Measurements from ENCODE around the gene USP48.

Gene USP48

GRCh38 chr1:21693732-21694131 lies 89.2 kb downstream of the USP48 start:
- no peak overlapping the region for H2AFZ ChIP-seq (ENCODE audit: low read length)
- no peak overlapping the region for H4K8ac ChIP-seq (ENCODE audit: low read depth, low read length)
- no peak overlapping the region for H4K91ac ChIP-seq (ENCODE audit: low read depth, low read length, poor library complexity)
- H2BK5ac ChIP-seq (ENCODE audit: low read length) = no peak overlapping the region
- H3K79me1 ChIP-seq (ENCODE audit: low read depth, low read length) = no peaks in the 10 kb centered on the region
- no peak overlapping the region for H3K9ac ChIP-seq (ENCODE audit: low read depth, low read length, poor library complexity)
- H3K18ac ChIP-seq (ENCODE audit: low read length) = no peak overlapping the region
- H3K14ac ChIP-seq (ENCODE audit: low read length) = no peak overlapping the region
- no peak overlapping the region for H3K4me3 ChIP-seq (ENCODE audit: low read length in 2 of 2)
- no peak for DNase-seq (ENCODE audit: low spot score)
- no peak overlapping the region for H2AK5ac ChIP-seq (ENCODE audit: low read depth, low read length)
- H3K4me2 ChIP-seq (ENCODE audit: insufficient read depth, low read length, poor library complexity, severe bottlenecking) = no peak overlapping the region
- peaks cover 8 to 81% of the 10 kb centered on the region in 2 donors for H3K36me3 ChIP-seq (replicated peaks in 1 of 2; ENCODE audit: control insufficient read depth in 2 of 2, insufficient read depth in 2 of 2, low read length in 2 of 2)
- no peak overlapping the region for H3K23ac ChIP-seq (ENCODE audit: low read depth, low read length, poor library complexity)
- no peaks in the 10 kb centered on the region for H3K27me3 ChIP-seq (ENCODE audit: control insufficient read depth in 3 of 3, insufficient read depth in 3 of 3, low read depth in 1 of 3, low read length in 3 of 3)
- no peak overlapping the region for H2BK15ac ChIP-seq (ENCODE audit: low read length)
- H2BK12ac ChIP-seq (ENCODE audit: low read length) = no peak overlapping the region
- no peak overlapping the region for H3K4ac ChIP-seq (ENCODE audit: low read length)
- H3K27ac ChIP-seq (replicated peaks; ENCODE audit: low read length) = no peak overlapping the region
- H3K9me3 ChIP-seq (replicated peaks in 1 of 2; ENCODE audit: control insufficient read depth in 2 of 2, insufficient read depth in 1 of 2, low read depth in 1 of 2, low read length in 2 of 2) = no peaks in the 10 kb centered on the region
- no peak overlapping the region for H2BK120ac ChIP-seq (ENCODE audit: low read depth, low read length)
- H3K4me1 ChIP-seq (ENCODE audit: control insufficient read depth in 2 of 2, insufficient read depth in 1 of 2, low read depth in 1 of 2, low read length in 2 of 2) = no peaks in the 10 kb centered on the region

GRCh38 chr1:21691739-21692138 lies 91.2 kb downstream of the USP48 start:
- Histone ChIP-seq H2AFZ (ENCODE audit: low read length) (no peak overlapping the region), H3K9me3 (replicated peaks in 1 of 2; ENCODE audit: control insufficient read depth in 2 of 2, insufficient read depth in 1 of 2, low read depth in 1 of 2, low read length in 2 of 2) (peaks cover 0 to 5% of the 10 kb centered on the region in 2 donors), H2AK5ac (ENCODE audit: low read depth, low read length) (no peak overlapping the region), H3K79me1 (ENCODE audit: low read depth, low read length) (no peaks in the 10 kb centered on the region), H3K23ac (ENCODE audit: low read depth, low read length, poor library complexity) (no peak overlapping the region), H4K8ac (ENCODE audit: low read depth, low read length) (no peak overlapping the region), H2BK5ac (ENCODE audit: low read length) (no peak overlapping the region), H2BK15ac (ENCODE audit: low read length) (no peak overlapping the region), H3K18ac (ENCODE audit: low read length) (no peak overlapping the region), H3K4me3 (ENCODE audit: low read length in 2 of 2) (no peak overlapping the region), H3K9ac (ENCODE audit: low read depth, low read length, poor library complexity) (no peak overlapping the region), H2BK120ac (ENCODE audit: low read depth, low read length) (no peak overlapping the region), H3K4ac (ENCODE audit: low read length) (no peak overlapping the region), H4K91ac (ENCODE audit: low read depth, low read length, poor library complexity) (no peak overlapping the region), H3K27me3 (ENCODE audit: control insufficient read depth in 3 of 3, insufficient read depth in 3 of 3, low read depth in 1 of 3, low read length in 3 of 3) (no peaks in the 10 kb centered on the region), H3K4me1 (ENCODE audit: control insufficient read depth in 2 of 2, insufficient read depth in 1 of 2, low read depth in 1 of 2, low read length in 2 of 2) (no peaks in the 10 kb centered on the region), H3K27ac (replicated peaks; ENCODE audit: low read length) (no peak overlapping the region), H3K36me3 (replicated peaks in 1 of 2; ENCODE audit: control insufficient read depth in 2 of 2, insufficient read depth in 2 of 2, low read length in 2 of 2) (peaks cover 8 to 89% of the 10 kb centered on the region in 2 donors), H3K4me2 (ENCODE audit: insufficient read depth, low read length, poor library complexity, severe bottlenecking) (no peak overlapping the region), H3K14ac (ENCODE audit: low read length) (no peak overlapping the region), H2BK12ac (ENCODE audit: low read length) (no peak overlapping the region)
- WGBS, 2 donors (ENCODE audit: extremely low coverage in 2 of 2, insufficient read length in 2 of 2, insufficient replicate concordance in 1 of 2) = no CpG with 5 or more reads among the region's 3 CpGs
- DNase-seq (ENCODE audit: low spot score) = no peak

- no peak overlapping the region for H3K9ac ChIP-seq (ENCODE audit: low read depth, low read length, poor library complexity)
- H2BK12ac ChIP-seq (ENCODE audit: low read length) = no peak overlapping the region
- no peak overlapping the region for H3K4ac ChIP-seq (ENCODE audit: low read length)
- H3K27me3 ChIP-seq (ENCODE audit: control insufficient read depth in 3 of 3, insufficient read depth in 3 of 3, low read depth in 1 of 3, low read length in 3 of 3) = no peaks in the 10 kb centered on the region
- no peak overlapping the region for H3K14ac ChIP-seq (ENCODE audit: low read length)
- no peak overlapping the region for H2BK5ac ChIP-seq (ENCODE audit: low read length)
- H3K4me3 ChIP-seq (ENCODE audit: low read length in 2 of 2) = no peak overlapping the region
- peaks cover 0 to 24% of the 10 kb centered on the region in 2 donors for H3K9me3 ChIP-seq (replicated peaks in 1 of 2; ENCODE audit: control insufficient read depth in 2 of 2, insufficient read depth in 1 of 2, low read depth in 1 of 2, low read length in 2 of 2)
- H4K91ac ChIP-seq (ENCODE audit: low read depth, low read length, poor library complexity) = no peak overlapping the region
- WGBS, 2 donors (ENCODE audit: extremely low coverage in 2 of 2, insufficient read length in 2 of 2, insufficient replicate concordance in 1 of 2) = no CpG with 5 or more reads among the region's 6 CpGs
- H3K23ac ChIP-seq (ENCODE audit: low read depth, low read length, poor library complexity) = no peak overlapping the region
- H3K36me3 ChIP-seq (replicated peaks in 1 of 2; ENCODE audit: control insufficient read depth in 2 of 2, insufficient read depth in 2 of 2, low read length in 2 of 2) = peaks cover 11 to 90% of the 10 kb centered on the region in 2 donors
- no peak overlapping the region for H3K27ac ChIP-seq (replicated peaks; ENCODE audit: low read length)
- no peak overlapping the region for H3K18ac ChIP-seq (ENCODE audit: low read length)
- H3K4me2 ChIP-seq (ENCODE audit: insufficient read depth, low read length, poor library complexity, severe bottlenecking) = no peak overlapping the region
- no peak overlapping the region for H2BK120ac ChIP-seq (ENCODE audit: low read depth, low read length)
- H4K8ac ChIP-seq (ENCODE audit: low read depth, low read length) = no peak overlapping the region
- no peaks in the 10 kb centered on the region for H3K4me1 ChIP-seq (ENCODE audit: control insufficient read depth in 2 of 2, insufficient read depth in 1 of 2, low read depth in 1 of 2, low read length in 2 of 2)
- H2AFZ ChIP-seq (ENCODE audit: low read length) = no peak overlapping the region
- no peak overlapping the region for H2BK15ac ChIP-seq (ENCODE audit: low read length)
- H3K79me1 ChIP-seq (ENCODE audit: low read depth, low read length) = no peaks in the 10 kb centered on the region
- no peak for DNase-seq (ENCODE audit: low spot score)
- no peak overlapping the region for H2AK5ac ChIP-seq (ENCODE audit: low read depth, low read length)
Observed at GRCh38 chr1:21689661-21690372, 93.1 kb downstream of the USP48 start.

DNA sequence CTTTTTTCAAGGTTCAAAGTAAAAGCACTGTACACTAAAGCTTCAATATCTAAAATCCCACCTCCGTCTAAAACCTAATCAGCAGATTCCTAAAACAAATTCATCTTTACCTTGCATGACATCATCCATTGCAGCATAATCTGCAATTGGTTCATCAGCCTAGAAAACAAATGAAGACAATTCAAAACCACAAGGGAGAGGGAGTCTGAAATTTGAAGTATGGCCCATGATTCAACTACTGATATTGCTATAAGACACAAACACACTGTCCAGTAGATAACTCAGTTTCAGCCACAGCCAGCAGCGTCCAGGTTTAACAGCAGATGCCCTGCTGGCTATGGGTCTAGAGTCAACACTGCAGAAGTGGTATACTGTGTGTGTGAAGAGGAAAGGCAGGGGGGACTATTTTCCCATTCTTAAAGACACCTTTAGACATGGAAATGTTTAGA lies 95.8 kb downstream of the USP48 start:
- peaks cover 9 to 87% of the 10 kb centered on the region in 2 donors for H3K36me3 ChIP-seq (replicated peaks in 1 of 2; ENCODE audit: control insufficient read depth in 2 of 2, insufficient read depth in 2 of 2, low read length in 2 of 2)
- H4K8ac ChIP-seq (ENCODE audit: low read depth, low read length) = no peak overlapping the region
- WGBS, 2 donors (ENCODE audit: extremely low coverage in 2 of 2, insufficient read length in 2 of 2, insufficient replicate concordance in 1 of 2) = 100% methylated on average over 1 of the region's 2 CpGs; no CpG with 5 or more reads in 1 of the 2 donors
- H2BK15ac ChIP-seq (ENCODE audit: low read length) = no peak overlapping the region
- H3K4me2 ChIP-seq (ENCODE audit: insufficient read depth, low read length, poor library complexity, severe bottlenecking) = no peak overlapping the region
- H3K9ac ChIP-seq (ENCODE audit: low read depth, low read length, poor library complexity) = no peak overlapping the region
- H3K4ac ChIP-seq (ENCODE audit: low read length) = no peak overlapping the region
- no peak overlapping the region for H3K14ac ChIP-seq (ENCODE audit: low read length)
- no peak overlapping the region for H2BK12ac ChIP-seq (ENCODE audit: low read length)
- peaks cover 0 to 27% of the 10 kb centered on the region in 2 donors for H3K9me3 ChIP-seq (replicated peaks in 1 of 2; ENCODE audit: control insufficient read depth in 2 of 2, insufficient read depth in 1 of 2, low read depth in 1 of 2, low read length in 2 of 2)
- no peak overlapping the region for H3K4me3 ChIP-seq (ENCODE audit: low read length in 2 of 2)
- no peak overlapping the region for H4K91ac ChIP-seq (ENCODE audit: low read depth, low read length, poor library complexity)
- no peak overlapping the region for H2AK5ac ChIP-seq (ENCODE audit: low read depth, low read length)
- no peak overlapping the region for H3K23ac ChIP-seq (ENCODE audit: low read depth, low read length, poor library complexity)
- no peaks in the 10 kb centered on the region for H3K27me3 ChIP-seq (ENCODE audit: control insufficient read depth in 3 of 3, insufficient read depth in 3 of 3, low read depth in 1 of 3, low read length in 3 of 3)
- no peak overlapping the region for H2AFZ ChIP-seq (ENCODE audit: low read length)
- no peaks in the 10 kb centered on the region for H3K79me1 ChIP-seq (ENCODE audit: low read depth, low read length)
- DNase-seq (ENCODE audit: low spot score) = no peak
- H2BK120ac ChIP-seq (ENCODE audit: low read depth, low read length) = no peak overlapping the region
- no peaks in the 10 kb centered on the region for H3K4me1 ChIP-seq (ENCODE audit: control insufficient read depth in 2 of 2, insufficient read depth in 1 of 2, low read depth in 1 of 2, low read length in 2 of 2)
- H2BK5ac ChIP-seq (ENCODE audit: low read length) = no peak overlapping the region
- H3K27ac ChIP-seq (replicated peaks; ENCODE audit: low read length) = no peak overlapping the region
- H3K18ac ChIP-seq (ENCODE audit: low read length) = no peak overlapping the region
